HG03565 (cell line): ENCODE data around the gene MS4A7.
"Not testable (repeated sequence)": the region's sequence is repeated elsewhere in the genome, so short reads cannot be mapped to it uniquely, and the experiment has no call there.

Experiments used
- ATAC-seq: cut with Tn5 transposase; IDR thresholded peaks from one replicate; pipeline ENCODE4 v1.9.1; 2021; ENCODE audit warnings: mild to moderate bottlenecking, moderate library complexity; ENCODE audit not compliant: unreplicated experiment

The MS4A7 gene, protein sequence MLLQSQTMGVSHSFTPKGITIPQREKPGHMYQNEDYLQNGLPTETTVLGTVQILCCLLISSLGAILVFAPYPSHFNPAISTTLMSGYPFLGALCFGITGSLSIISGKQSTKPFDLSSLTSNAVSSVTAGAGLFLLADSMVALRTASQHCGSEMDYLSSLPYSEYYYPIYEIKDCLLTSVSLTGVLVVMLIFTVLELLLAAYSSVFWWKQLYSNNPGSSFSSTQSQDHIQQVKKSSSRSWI

DNA sequence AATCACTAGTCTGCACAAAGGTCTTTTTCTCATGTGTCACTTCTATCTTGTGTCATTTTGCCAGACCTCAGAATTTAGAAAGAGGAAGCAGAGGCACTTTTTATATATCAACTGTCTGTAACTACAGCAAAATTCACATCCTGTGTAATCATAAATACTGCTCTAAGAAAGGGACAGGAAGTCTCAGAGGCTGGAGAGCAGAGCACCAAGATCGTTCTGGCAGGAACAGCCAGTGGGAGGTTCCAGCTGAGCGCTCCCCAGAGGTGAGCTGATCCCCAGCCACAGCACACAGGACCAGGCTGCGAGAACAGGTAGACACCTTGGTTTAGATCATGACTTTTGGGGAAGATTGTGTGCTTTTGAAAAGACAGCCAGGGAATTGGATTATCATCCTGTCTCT is at the start of gene MS4A7:
Gene MS4A7, plus strand, starts transcription at position 179 of the 400 bp plus-strand sequence. CDS start 4,610 bp downstream, outside the sequence.
- ATAC-seq, result peak; percentile 91

DNA sequence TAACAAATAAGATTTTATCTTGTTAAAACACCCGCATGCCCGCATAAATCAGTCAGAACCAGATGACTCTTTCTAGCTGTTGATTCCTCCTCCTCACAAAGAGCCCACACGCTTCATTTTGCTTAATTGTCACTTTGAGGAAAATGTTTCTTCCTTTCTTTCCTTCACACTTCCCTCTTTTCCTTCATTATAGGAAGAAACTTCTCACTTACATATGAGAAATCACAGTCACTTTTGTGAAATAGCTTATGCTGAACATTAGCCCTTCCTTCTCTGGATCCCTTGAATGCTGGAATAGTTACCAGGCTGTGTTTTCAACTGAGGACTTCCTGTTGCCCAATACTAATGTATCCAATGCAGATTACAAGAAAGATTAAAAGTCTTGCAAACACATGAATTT is 45.5 kb upstream of the MS4A7 start:
- ATAC-seq, result no peak

DNA sequence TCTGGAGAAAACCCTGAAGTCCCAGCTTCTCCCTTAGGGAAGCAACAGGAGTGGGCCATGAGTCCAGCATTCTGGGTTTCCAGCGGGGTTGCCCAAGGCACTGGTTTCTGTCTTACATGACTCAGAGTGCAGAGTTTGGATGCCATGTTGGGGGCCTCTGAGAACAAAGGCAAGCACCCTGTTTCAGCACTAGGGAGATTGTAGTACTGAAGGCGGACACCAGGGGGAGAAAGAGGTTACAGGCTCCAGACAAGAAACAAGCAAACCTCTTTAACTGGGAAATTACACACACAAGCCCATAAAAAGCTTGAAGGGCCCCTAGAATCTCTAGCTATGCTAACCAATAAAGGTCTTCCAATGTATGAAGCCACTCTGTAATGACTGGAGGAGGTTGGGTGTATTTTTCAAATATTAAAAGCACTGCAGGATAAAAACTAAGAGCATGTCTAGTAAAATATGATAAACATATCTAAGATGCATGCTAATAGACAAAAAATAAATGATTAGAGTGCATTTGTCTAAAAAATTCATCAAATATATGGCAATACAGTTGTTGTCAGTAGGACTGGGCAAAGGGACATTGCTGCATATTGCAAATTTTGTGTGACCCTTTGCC is 44.2 kb upstream of the MS4A7 start:
- ATAC-seq, result no peak

DNA sequence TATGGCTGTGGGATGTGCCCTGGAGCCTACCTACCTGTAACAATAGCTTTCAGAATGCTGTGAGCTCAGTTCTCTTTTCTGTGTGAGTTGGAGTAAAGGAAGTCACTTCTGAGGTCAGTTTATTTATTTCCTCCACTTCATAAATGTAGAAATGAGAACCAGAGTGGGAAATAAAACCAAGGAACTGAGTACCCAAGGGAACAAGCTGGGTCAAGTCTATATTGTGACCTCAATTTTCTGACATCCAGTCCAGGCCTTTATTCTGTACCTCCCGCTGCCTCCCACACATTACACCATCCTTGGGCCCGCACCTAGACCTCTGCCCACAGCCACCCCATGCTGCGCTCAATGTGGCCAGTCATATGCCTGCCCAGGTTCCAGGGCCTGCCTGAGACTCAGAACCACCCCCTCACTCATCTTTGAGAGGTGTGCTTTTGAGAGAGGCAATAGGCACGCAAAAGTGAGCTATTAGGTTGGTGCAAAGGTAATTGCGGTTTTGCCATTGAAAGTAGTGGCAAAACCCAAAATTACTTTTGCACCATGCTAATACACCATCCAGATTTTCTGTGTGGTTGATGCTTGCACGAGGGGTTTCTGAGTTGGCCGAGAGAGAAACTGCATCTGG is 41.5 kb upstream of the MS4A7 start:
- no peak for ATAC-seq

DNA sequence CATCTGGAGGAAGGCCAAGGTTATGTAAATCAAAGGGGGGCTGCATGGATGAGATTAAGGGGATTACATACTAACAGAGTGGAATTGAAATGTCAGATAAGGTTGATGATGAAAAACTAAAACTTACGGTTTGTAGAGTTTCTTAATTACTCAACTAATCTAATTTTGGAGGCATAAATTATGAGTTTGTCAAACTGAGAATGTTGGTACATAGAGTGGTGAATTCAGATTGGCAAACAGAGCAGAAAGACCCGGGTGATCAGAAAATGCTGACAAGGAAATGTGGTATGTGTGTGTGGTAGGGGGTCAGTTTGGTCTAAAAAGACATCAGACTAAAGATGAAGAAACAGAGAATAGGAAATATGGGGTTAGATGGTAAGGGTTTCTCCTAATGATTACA is 40.3 kb upstream of the MS4A7 start:
- ATAC-seq, result no peak

DNA sequence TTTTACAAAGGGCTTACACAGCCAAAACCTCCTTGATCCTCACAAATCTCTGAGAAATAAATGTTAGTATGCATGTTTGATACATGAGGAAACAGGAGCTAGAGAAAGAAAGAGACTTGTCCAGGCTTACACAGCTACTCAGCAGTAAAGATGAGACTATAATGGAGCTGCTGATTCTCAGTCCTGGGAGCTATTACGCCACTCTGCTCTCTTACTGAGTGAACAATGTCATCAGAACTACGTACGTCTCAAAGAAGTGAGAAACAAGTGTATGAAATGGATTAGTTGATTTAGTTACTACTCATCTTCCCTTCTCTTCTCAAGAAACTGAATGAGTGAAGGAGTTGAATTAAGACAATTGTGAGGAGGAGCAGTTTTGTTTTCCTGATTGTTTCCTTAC is 39.0 kb upstream of the MS4A7 start:
- ATAC-seq, result no peak

DNA sequence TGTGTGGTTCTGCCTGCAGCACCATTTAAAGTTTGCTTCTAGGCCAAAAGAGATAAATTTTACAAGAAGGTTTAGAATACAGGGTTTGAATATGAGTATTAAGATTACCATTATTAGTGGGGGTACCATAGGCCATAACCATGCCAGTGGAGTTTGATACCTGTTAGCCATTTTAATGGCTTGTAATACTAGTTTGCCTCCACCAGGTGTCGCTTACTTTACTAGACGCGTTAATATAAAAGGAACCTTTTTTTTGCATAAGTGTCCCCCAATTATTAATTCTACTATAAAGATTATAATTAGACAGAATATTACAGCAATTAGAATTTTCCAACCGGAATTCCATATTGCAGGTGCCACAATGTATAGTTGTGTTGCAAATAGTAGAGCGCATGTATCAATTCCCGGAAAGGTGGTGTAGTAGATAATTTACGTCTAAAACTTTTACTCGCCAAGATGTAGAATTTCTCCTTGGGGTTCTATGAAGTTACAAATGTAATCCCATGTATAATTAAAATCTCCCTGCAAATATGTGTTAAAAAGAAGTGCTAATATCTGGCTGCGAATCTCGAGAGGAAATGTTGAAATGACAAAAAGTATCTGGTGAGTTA is 35.1 kb upstream of the MS4A7 start:
- no peak for ATAC-seq

DNA sequence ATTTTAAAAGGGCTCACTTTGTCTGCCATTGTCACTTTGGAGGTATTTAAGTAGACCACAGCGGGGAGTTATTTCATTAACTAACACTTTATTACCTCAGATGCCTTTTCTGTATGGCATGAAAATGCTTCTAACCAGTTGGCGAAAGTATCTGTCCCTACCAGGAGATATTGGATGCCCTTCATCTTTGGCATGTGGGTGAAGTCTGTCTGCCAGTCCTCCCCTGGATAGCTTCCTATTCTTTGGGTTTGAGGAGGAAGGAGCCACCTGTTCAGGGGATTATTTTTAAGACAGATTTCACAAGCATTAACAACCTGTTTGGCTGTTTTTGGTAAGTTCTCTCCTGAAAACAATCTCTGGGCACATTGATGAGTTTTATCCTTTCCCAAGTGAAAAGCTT is 34.2 kb upstream of the MS4A7 start:
- no peak for ATAC-seq

DNA sequence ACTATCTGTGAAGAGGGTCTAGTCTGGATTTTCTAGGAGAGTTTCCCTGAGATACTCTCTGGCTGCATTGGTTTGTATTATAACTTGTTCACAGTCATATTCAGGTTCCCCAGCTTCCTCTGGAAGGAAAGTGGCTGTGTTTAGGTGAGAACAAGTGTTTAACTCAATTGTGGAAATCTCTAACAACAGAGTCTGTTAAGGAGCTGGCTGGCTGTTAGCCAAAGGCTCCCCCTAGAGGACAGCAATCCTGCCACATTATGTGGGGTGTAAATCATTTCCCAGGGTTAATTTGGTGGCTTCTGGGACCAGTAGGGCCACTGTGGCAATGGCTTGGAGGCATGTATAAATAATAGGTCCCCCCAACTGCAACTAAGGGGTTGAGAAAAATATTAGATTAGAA is 32.8 kb upstream of the MS4A7 start:
- ATAC-seq, result no peak

DNA sequence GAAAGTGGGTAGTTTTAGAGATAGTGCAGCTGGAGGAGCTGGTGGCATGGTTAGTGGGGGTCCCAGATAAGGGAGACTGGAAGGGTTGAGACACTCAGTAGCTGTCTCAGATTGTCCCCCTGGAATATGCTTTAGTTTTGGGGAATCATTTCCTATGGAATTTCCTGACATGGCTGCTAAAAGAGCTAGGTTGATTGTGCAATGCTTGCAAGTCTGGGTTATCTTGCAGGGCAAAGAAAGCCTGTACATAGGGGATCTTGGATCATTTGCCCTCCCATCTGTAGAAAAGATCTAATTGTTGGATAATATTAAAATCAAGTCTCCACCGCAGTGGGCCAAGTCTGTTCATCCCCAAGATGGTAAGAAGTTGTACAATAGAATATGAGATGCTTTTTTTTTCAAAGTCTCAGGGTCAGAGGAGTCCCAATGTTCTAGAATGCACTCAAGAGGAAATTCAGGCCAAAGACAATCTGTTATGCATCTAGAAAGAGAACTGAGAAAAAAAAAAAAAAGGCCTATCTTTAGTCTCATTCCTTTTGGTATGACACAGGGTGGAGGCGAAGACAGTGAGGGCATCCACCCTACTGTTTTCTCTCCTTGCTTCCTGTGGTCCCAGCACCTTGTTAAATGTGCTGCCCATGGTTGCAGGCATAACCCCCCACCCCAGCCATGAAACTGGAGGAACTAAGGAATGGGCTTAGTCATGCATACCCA is 31.1 kb upstream of the MS4A7 start:
- ATAC-seq, result peak; percentile 46

DNA sequence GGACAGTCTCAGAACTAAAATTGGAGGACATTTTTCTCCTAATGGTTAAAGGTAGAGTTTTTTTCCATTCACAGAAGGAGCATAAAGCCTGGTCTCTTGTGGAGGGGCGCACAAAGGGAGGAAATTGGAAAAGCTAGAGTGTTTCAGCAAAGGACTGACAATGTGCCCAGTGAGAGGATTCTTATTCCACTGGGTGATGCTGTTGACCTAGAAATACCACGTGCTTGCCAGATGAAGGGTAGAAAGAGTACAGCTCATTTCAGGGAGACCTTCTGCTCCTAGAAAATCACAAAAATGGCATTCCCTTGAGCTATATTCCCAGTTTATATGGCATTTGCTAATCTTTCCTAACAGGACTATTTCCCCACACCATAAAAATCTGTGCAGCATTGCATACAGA is 30.2 kb upstream of the MS4A7 start:
- ATAC-seq, result no peak

DNA sequence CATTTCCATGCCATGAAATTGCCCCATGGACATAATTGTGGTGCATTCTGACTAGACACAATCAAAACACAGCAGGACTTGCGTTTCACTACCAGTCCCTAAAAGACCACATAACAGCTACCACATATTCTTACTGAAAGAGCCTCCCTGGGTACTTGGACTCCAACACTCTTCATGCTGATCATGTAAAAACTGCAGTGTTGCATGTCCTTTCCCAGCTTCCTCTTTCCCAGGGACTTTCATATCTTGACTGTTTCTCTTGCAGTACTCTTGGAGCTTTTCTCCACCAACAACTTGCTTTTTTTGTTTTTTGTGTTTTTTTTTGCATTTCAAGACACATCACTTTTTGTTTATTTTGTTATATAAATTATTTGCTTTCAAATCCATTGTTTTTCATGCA is 28.3 kb upstream of the MS4A7 start:
- ATAC-seq, result no peak

DNA sequence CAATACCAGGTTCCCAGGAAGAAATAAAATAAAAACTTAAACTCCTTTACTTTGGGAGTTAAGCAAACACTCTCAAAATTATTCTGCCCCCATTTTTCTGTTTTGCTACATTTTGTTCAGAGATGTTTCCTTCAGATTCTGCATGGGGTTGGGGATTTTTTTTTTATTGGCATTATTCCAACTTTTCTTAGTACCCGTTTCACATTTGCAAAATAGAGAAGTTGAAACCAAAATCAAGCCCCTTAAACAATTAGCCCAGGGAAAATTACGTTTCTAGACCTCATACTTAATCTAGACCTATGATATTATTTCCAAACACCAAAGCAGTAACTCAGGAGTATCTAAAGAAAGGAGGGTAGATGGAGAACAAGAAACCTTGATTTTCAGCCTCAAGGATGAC is 20.6 kb upstream of the MS4A7 start:
- no peak for ATAC-seq

DNA sequence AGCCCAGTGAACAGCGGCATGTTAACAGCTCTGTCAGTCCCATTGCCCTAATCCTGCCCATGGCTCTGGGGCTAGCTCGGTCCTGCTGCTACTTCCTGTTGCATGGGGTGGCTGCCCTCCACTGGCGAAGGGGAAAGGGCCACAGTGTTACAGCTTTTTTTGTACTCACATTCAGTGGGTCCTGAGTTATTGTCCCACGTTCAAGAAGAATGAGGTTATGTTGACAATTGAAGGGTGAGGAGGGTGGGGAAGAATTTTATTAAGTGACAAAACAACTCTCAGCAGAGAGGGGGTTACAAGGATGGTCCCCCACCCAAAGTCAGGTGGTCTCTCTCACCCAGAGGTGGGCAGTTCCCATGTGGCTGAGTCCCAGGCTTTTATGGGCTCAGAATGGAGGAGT is 17.7 kb upstream of the MS4A7 start:
- ATAC-seq, result no peak

DNA sequence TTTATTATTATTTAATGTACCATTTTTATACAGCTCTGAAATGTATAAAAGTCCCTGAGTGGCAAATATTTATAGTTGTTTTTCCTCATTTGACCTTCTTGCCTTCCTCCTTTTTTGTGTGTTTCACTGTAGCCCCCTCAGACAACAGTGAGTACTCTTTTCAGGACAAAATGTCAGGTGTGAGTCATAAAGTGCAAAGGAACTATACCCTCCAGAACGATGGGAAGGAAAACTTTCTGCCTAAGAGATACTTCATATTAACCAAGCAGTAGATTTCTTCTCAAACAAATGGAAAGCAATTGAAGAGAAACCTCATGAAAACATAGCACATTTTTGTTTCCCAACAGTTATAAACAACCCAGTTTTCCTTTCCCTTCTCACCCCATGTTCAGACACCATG is 16.1 kb upstream of the MS4A7 start:
- no peak for ATAC-seq

DNA sequence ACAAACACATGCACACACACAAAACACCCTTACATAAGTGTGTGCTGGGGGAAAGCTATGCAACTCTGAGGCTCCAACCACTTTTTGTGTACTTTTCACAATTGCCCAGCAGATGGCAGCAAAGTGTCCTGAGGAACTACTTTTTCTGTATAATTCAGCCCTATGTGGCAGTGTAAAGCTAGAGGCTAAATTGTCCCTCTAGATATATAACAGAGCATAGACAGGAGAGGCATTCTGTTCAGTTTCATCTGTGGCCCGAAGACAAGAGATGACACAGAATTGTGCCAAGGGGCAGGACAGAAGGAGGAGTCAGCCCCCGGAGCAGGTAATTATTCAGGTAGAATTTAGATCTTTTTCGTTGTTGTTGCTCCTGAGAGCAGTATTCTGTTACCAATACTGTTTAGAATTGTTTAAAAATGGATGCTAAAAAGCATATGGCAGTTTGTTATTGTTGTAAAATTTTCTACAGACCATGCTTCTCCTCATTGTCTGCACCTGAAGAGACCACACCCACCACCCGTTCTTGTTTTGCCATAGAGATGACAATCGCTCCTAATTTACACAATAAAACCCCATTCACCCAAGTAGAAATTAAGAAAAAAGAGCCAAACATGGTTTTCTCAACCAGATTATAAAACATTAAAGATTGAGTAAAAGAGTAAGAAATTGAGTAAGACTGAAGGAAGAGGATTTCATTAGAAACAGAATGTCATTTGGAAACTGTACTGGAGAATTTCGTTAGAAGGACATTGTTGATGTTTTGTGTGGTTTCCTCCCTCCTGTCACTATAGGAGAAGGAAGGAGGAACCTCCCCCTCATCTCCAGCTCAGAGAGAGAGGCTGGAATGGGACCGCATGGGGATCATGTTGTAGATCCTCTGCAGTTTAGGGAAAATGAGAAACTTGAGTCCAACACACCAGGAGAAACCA is 14.5 kb upstream of the MS4A7 start:
- ATAC-seq, result peak; percentile 35

DNA sequence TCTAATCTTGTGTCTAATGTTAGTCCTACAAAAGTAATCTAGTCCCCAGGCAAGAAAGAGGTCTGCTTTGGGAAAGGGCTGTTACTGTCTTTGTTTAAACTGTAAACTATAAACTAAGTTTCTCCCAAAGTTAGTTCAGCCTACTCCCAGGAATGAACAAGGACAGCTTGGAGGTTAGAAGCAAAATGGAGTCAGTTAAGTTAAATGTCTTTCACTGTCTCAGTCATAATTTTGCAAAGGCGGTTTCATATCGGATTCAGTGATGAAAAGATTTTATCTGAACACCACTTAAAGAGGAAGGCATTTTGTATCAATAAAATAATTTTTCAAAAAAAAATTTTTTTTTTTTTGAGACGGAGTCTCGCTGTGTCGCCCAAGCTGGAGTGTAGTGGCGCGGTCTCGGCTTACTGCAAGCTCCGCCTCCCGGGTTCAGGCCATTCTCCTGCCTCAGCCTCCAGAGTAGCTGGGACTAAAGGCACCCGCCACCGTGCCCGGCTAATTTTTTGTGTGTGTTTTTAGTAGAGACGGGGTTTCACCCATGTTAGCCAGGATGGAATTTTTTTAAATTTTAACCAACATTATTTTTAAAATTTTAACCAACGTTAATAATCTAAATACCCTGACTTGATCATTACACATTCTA is 11.9 kb upstream of the MS4A7 start:
- ATAC-seq, result not testable (repeated sequence)

DNA sequence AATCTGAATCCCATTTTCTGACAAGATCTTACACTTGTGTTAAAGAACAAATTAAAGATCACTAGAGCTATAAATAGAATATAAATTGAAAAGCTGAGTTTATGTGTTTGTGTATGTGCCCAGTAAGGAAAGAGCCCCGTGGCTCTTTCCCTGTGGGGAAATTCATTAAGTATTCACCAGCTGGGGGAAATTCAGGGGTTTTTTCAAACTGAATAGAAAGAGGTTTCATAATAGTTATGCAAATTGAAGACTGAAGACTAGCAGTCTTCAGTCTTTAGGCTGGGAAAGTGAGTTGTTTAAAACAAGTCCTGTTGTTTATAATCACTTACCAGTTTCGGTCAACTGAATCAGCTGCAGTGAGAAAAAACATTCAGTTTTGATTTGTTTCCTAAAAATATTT is 11.3 kb upstream of the MS4A7 start:
- ATAC-seq, result peak; percentile 82

DNA sequence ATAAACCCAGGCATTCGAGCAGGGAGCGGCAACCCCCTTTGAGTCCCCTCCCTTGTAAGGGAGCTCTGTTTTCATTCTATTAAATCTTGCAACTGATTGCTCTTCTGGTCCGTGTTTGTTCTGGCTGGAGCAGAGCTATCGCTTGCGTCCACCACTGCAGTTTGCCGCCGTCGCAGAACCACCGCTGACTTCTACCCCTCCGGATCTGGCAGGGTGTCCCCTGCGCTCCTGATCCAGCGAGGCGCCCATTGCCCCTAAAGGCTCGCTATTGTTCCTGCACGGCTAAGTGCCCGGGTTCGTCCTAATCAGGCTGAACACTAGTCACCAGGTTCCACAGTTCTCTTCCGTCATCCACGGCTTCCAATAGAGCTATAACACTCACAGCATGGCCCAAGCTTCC is 10.4 kb upstream of the MS4A7 start:
- ATAC-seq, result no peak

DNA sequence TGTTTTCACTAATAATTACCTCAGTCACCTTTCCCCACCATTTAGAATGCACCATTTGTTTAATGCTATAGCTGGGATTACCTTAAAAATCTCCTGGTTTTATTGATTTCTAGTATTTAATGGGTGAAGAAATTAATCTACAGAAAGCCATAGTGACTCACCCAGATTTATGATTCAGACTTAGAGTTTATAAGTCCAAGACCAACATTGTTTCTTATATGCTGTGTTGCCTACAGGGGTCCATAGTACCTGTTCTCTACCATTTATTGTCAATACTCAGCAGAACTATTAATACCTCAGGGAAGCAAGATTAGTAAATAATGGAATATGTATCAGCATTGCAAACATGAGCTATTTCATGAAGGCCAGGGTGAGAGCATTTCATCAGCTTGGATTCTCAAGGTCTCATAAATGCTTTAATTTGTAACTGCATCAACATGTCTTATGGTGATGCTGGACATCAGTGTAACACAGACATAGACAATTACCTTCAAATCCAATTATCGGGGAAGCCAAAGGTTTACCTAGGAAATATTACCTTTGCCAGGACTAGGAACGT is 8.0 kb upstream of the MS4A7 start:
- ATAC-seq, result no peak
